ENCODE data around the gene AMHR2.
"Not testable (repeated sequence)": the region's sequence is repeated elsewhere in the genome, so short reads cannot be mapped to it uniquely, and the experiment has no call there.

AMHR2 gene

DNA sequence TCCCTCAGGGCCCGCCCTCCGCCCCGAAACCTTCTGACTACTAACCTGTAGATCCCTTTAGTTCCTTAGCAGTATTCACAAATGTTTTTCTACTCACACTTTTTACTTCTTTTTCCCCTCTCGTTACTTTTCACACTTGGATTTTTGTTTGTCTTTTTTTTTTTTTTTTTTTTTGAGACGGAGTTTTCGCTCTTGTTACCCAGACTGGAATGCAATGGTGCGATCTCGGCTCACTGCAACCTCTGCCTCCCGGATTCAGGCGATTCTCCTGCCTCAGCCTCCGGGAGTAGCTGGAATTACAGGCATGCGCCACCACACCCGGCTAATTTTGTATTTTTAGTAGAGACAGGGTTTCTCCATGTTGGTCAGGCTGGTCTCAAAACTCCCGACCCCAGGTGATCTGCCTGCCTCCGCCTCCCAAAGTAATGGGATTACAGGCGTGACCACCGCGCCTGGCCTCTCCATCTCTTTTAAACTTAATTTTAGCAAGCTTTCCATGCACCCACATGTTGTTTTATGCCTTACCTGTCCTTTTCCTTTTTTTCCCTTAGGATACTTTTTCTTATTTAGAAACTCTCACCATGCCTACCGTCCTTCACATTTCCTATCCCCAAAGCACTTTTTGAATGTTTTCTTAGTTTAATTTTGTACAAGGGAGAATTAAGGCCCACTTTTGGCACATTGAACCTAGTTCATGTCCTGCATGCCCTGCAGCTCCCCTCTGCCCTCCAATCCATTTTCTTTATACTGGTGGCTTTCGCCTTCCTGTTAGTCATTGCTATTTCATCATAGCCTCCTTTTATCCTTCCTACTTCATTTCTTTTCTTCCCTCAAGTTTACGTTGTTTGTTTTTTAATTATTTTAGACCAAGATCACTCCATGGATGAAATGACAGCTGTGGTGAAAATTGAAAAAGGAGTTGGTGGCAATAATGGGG lies 42.6 kb upstream of the AMHR2 start:
- Histone ChIP-seq H3K36me3 (ENCODE audit: insufficient read depth, insufficient read length, low read length) (peaks cover 34% of the 10 kb centered on the region), H3K9ac (ENCODE audit: insufficient read length, low read depth) (peak overlapping the region; percentile 57), H3K27me3 (ENCODE audit: insufficient read depth, insufficient read length) (no peaks in the 10 kb centered on the region), H3K4me1 (ENCODE audit: insufficient read depth, insufficient read length) (peaks cover 11% of the 10 kb centered on the region), H3K4me3 (ENCODE audit: insufficient read length, low read depth) (peak overlapping the region; percentile 48), H3K9me3 (ENCODE audit: insufficient read depth, low read length) (no peaks in the 10 kb centered on the region)
- no peak for DNase-seq (ENCODE audit: low read depth, low spot score)
- no peak for TF ChIP-seq SUZ12 (IDR thresholded peaks at IDR 0.05; ENCODE audit: extremely low read depth, insufficient read depth, insufficient read length)
- no peak for TF ChIP-seq ZNF274 (IDR thresholded peaks at IDR 0.05; ENCODE audit: low read depth, low read length)
- TF ChIP-seq YY1 (IDR thresholded peaks at IDR 0.05; ENCODE audit: insufficient read depth, insufficient read length): no peak

DNA sequence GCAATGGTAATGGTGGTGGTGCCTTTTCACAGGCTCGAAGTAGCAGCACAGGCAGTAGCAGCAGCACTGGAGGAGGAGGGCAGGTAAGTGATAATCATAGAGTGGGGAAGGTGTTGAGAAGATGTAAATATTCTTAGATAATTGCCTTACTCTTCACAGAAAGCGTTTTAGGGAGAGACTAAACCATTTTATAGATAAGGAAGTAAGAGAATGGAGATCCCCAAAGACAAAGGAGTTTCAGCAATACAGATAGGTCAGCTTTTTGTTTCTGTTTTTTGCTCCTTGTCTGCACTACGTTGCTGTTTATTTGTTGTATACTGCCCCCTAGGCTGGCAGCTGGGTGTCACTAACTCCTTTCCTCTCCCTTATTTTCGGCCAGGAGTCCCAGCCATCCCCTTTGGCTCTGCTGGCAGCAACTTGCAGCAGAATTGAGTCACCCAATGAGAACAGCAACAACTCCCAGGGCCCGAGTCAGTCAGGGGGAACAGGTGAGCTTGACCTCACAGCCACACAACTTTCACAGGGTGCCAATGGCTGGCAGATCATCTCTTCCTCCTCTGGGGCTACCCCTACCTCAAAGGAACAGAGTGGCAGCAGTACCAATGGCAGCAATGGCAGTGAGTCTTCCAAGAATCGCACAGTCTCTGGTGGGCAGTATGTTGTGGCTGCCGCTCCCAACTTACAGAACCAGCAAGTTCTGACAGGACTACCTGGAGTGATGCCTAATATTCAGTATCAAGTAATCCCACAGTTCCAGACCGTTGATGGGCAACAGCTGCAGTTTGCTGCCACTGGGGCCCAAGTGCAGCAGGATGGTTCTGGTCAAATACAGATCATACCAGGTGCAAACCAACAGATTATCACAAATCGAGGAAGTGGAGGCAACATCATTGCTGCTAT lies 41.7 kb upstream of the AMHR2 start:
- Histone ChIP-seq H3K4me1 (ENCODE audit: insufficient read depth, insufficient read length) (peaks cover 11% of the 10 kb centered on the region), H3K27me3 (ENCODE audit: insufficient read depth, insufficient read length) (no peaks in the 10 kb centered on the region), H3K9me3 (ENCODE audit: insufficient read depth, low read length) (no peaks in the 10 kb centered on the region), H3K4me3 (ENCODE audit: insufficient read length, low read depth) (peak overlapping the region; percentile 48), H3K9ac (ENCODE audit: insufficient read length, low read depth) (peak overlapping the region; percentile 66), H3K36me3 (ENCODE audit: insufficient read depth, insufficient read length, low read length) (peaks cover 43% of the 10 kb centered on the region)
- no peak for TF ChIP-seq ZNF274 (IDR thresholded peaks at IDR 0.05; ENCODE audit: low read depth, low read length)
- no peak for TF ChIP-seq YY1 (IDR thresholded peaks at IDR 0.05; ENCODE audit: insufficient read depth, insufficient read length)
- TF ChIP-seq SUZ12 (IDR thresholded peaks at IDR 0.05; ENCODE audit: extremely low read depth, insufficient read depth, insufficient read length): no peak
- DNase-seq (ENCODE audit: low read depth, low spot score): peak; percentile 28

- Histone ChIP-seq H3K4me3 (ENCODE audit: insufficient read length, low read depth) (peak overlapping the region; percentile 8), H3K9ac (ENCODE audit: insufficient read length, low read depth) (no peak overlapping the region), H3K4me1 (ENCODE audit: insufficient read depth, insufficient read length) (peaks cover 11% of the 10 kb centered on the region), H3K27me3 (ENCODE audit: insufficient read depth, insufficient read length) (no peaks in the 10 kb centered on the region), H3K36me3 (ENCODE audit: insufficient read depth, insufficient read length, low read length) (peaks cover 53% of the 10 kb centered on the region), H3K9me3 (ENCODE audit: insufficient read depth, low read length) (no peaks in the 10 kb centered on the region)
- no peak for DNase-seq (ENCODE audit: low read depth, low spot score)
- TF ChIP-seq YY1 (IDR thresholded peaks at IDR 0.05; ENCODE audit: insufficient read depth, insufficient read length) (no peak), SUZ12 (IDR thresholded peaks at IDR 0.05; ENCODE audit: extremely low read depth, insufficient read depth, insufficient read length) (no peak), ZNF274 (IDR thresholded peaks at IDR 0.05; ENCODE audit: low read depth, low read length) (no peak)
Observed at GRCh38 chr12:53383258-53383657, 40.4 kb upstream of the AMHR2 start.

DNA sequence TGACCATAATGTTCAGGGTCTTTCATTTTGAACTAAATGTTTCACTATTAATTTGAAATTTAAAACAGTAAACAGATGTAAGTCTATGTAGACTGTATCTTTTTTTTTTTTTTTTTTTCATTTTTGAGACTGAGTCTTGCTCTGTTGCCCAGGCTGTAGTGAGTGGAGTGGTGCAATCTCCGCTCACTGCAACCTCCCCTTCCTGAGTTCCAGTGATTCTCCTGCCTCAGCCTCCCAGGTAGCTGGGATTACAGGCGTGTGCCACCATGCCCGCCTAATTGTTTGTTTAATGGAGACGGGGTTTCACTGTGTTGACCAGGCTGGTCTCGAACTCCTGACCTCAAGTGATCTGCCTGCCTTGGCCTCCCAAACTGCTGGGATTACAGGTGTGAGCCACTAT lies 37.3 kb upstream of the AMHR2 start:
- Histone ChIP-seq H3K36me3 (ENCODE audit: insufficient read depth, insufficient read length, low read length) (peaks cover 63% of the 10 kb centered on the region), H3K4me1 (ENCODE audit: insufficient read depth, insufficient read length) (peaks cover 11% of the 10 kb centered on the region)
- not testable (repeated sequence) for H3K9me3 ChIP-seq (ENCODE audit: insufficient read depth, low read length); H3K9ac ChIP-seq (ENCODE audit: insufficient read length, low read depth); DNase-seq (ENCODE audit: low read depth, low spot score); H3K27me3 ChIP-seq (ENCODE audit: insufficient read depth, insufficient read length); H3K4me3 ChIP-seq (ENCODE audit: insufficient read length, low read depth)

- TF ChIP-seq SUZ12 (IDR thresholded peaks at IDR 0.05; ENCODE audit: extremely low read depth, insufficient read depth, insufficient read length) (no peak), YY1 (IDR thresholded peaks at IDR 0.05; ENCODE audit: insufficient read depth, insufficient read length) (no peak), ZNF274 (IDR thresholded peaks at IDR 0.05; ENCODE audit: low read depth, low read length) (no peak)
- DNase-seq (ENCODE audit: low read depth, low spot score): no peak
- H3K9ac ChIP-seq (ENCODE audit: insufficient read length, low read depth): no peak overlapping the region
- H3K9me3 ChIP-seq (ENCODE audit: insufficient read depth, low read length): no peaks in the 10 kb centered on the region
- no peaks in the 10 kb centered on the region for H3K27me3 ChIP-seq (ENCODE audit: insufficient read depth, insufficient read length)
- no peaks in the 10 kb centered on the region for H3K4me1 ChIP-seq (ENCODE audit: insufficient read depth, insufficient read length)
- H3K4me3 ChIP-seq (ENCODE audit: insufficient read length, low read depth): no peak overlapping the region
- H3K36me3 ChIP-seq (ENCODE audit: insufficient read depth, insufficient read length, low read length): peaks cover 41% of the 10 kb centered on the region
Observed at GRCh38 chr12:53388932-53389331, 34.7 kb upstream of the AMHR2 start.

- no peak for DNase-seq (ENCODE audit: low read depth, low spot score)
- H3K27me3 ChIP-seq (ENCODE audit: insufficient read depth, insufficient read length): no peaks in the 10 kb centered on the region
- H3K4me3 ChIP-seq (ENCODE audit: insufficient read length, low read depth): no peak overlapping the region
- H3K36me3 ChIP-seq (ENCODE audit: insufficient read depth, insufficient read length, low read length): peaks cover 36% of the 10 kb centered on the region
- H3K4me1 ChIP-seq (ENCODE audit: insufficient read depth, insufficient read length): no peaks in the 10 kb centered on the region
- no peak for TF ChIP-seq YY1 (IDR thresholded peaks at IDR 0.05; ENCODE audit: insufficient read depth, insufficient read length)
- no peak for TF ChIP-seq ZNF274 (IDR thresholded peaks at IDR 0.05; ENCODE audit: low read depth, low read length)
- no peak for TF ChIP-seq SUZ12 (IDR thresholded peaks at IDR 0.05; ENCODE audit: extremely low read depth, insufficient read depth, insufficient read length)
- no peaks in the 10 kb centered on the region for H3K9me3 ChIP-seq (ENCODE audit: insufficient read depth, low read length)
- H3K9ac ChIP-seq (ENCODE audit: insufficient read length, low read depth): no peak overlapping the region
Observed at GRCh38 chr12:53389702-53390101, 34.0 kb upstream of the AMHR2 start.

GRCh38 chr12:53391724-53392123 lies 31.9 kb upstream of the AMHR2 start:
- H3K27me3 ChIP-seq (ENCODE audit: insufficient read depth, insufficient read length): no peaks in the 10 kb centered on the region
- TF ChIP-seq ZNF274 (IDR thresholded peaks at IDR 0.05; ENCODE audit: low read depth, low read length) (no peak), YY1 (IDR thresholded peaks at IDR 0.05; ENCODE audit: insufficient read depth, insufficient read length) (no peak), SUZ12 (IDR thresholded peaks at IDR 0.05; ENCODE audit: extremely low read depth, insufficient read depth, insufficient read length) (no peak)
- no peak for DNase-seq (ENCODE audit: low read depth, low spot score)
- no peaks in the 10 kb centered on the region for H3K4me1 ChIP-seq (ENCODE audit: insufficient read depth, insufficient read length)
- H3K9me3 ChIP-seq (ENCODE audit: insufficient read depth, low read length): no peaks in the 10 kb centered on the region
- H3K9ac ChIP-seq (ENCODE audit: insufficient read length, low read depth): no peak overlapping the region
- peaks cover 35% of the 10 kb centered on the region for H3K36me3 ChIP-seq (ENCODE audit: insufficient read depth, insufficient read length, low read length)
- no peak overlapping the region for H3K4me3 ChIP-seq (ENCODE audit: insufficient read length, low read depth)
